ENCODE results near the gene ZRANB1.

Gene ZRANB1

DNA sequence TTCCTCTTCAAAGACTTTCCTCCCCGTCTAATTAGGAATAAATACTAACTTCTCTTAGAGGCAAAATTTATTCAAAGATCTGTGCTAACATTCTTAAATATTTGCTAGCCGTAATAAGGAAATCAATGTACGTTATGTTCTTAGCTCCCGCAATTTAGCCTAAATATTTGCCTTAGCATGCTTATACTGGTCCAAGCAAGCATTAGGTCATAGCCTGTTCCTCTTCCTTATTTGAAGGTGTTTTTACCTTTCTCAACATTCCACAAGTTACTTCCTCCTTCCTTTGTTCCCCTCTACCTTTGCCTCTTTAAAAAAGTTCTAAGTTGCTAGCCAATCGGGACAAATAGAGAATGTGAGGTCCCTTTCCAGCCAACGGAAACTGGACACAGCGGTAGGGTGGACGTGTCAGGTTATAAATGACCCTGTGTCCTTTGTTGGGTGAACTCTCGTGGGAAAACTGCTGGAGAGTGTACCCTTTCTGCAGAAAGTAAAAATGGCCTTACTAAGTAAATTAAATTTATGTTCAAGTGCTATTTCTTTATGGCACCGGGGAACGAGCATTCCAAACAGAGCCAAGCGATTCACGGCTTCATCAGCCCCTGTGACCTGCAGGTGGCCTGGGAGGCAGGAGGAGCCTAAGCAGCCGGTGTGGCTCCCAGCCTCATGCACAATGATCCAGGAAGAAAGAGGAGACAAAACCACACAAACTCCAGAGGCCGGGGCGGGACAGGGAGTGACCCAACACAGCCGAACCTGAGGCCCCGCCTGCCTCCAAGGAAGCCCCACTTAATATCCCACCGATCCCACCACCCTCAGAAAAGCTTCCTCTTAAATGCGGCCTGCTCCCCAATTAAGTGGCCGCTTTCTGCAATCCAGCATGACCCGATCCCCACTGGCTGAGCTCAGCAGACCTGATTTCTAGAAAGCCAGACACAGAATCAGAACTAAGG is 67.0 kb downstream of the ZRANB1 start:
- no peak for DNase-seq

DNA sequence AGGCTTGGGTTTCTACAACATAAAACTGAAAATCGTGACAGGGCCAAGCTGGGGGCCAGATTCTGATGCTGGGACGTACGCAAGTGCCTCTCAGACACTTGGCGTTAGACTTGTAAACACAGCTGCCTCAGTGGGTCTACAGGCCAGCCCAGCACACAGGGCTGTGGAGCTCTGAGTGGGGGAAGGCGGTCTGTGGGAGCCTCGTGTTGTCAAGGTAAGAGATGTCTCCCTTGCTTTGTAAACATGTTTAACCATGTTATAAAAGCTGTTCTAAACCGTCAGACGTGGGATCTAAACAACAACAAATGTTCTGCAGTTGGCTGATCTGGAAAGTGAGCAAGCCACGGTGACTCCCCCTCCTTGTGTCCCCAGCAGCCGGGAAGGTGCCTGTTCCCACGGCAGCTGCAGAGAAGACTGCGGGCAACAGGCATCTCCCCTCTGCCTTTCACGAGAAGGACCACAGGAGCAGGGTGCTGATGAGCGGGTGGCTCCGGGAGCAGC is 67.8 kb downstream of the ZRANB1 start:
- DNase-seq: no peak

DNA sequence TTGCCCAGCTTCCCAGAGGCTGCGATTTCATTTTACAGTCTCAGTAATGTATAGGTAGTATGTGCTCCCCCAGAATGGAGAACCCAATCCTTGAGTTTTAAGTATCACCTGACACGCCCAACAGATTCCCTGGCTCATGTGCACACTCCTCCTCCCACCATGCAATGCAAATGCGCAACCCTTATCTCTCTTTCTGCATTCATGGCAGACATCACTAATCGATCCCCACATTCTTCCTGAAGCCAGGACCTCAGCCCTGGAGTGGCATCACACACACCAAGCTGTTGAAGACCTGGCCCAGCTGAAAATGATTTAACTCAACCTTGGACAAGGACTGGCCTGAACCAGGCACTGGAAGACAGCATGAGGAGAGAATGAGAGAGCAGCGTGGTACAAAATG is 68.4 kb downstream of the ZRANB1 start:
- no peak for DNase-seq

DNA sequence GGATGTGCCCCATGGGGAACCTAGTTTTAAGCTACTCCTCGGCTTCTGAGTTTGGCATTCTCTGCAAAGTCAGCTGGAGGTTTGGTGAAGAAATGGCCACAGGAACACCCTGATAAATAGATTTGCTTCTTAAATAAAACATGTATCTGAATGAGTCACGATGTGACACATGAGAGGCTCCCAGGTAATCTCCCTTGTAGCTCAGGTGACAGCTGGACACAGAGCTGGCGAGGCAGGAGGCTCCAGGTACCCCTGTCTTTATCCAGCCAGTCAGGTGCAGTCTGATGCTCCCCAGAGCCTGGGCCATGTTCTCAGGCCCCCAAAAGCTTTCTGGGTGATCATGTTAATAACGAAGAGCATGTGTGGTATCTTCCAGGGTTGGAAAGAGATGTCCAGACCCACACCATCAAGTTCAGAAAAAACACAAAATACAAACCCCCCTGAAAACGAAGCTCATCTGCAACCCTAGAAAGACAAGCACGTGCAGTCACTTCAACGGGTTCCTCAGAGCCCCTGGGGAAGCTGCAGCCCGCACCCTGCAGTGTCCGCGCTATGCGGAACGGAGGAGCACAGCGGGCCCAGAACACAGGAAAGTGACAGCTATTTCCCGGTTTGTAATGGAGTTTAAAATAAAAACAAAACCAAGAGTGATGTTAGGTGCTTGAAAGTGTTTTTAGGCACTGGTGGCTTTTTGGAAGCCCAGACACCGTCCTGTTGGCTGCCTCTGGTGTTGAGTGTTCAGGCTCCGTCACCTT is 69.4 kb downstream of the ZRANB1 start:
- no peak for DNase-seq

DNA sequence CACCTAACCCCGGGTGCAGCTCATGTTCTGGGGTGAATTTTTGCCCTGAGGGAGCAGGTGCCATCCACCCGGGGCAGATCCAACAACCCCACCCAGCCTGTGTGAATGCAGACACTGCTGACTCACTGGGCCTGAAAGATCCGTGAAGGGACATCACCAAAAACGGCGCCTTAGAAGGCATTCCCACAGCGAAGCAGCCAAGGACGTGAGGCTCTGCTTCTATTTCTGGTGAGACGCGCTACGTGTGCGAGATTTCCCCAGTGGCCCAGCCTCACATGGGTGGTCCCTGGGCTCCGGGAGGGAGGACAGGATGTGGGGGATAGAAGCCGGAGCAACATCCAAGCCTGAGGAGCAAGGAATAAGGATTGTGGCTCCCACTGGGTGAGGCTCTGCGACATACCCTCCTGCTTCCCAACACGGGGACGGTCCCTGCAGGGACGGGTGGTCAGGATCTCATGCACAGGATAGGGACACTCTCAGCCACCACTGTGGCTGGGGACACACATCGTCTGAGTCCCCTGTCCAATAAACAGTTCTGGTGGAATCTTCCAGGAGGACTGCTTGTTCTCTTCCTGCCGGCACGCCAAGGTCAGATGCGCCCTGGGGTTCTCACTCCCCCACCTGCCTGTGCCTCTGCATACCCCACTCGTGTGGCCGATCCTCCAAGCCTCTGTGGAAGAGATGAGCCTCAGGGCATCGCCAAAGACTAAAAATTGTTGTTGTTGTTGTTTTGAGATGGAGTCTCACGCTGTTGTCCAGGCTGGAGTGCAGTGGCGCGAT is 70.2 kb downstream of the ZRANB1 start:
- DNase-seq: no peak

DNA sequence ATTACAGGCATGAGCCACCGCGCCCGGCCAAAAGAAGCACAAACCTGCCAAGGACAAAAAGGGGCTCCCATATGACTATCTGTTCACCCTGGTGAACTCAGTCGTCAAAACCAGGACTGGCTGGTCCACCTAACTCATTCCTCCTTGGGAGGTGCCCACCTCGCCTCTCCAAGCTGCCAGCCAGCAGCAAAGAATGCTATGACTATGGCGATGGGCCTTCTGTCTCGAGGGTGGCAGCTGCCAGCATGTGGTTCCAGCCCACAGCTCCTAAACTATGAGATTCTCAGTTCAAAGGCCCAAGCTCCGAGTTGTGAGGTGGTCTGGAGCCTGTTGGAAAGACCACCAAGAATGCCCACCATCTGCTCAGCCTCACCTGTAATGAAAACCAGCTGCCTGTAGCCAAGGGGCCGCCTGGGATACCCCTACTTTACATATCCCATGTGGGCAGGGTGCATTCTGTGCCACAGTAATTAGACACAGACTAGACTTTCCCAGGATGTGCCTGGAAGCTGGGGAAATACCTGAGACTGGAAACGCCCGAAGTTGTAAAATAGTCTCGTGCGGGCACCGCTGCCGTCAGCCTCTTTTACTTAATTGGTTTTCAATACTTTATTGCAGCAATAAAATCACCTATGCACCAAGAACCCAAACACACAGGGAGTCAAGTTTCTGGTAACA is 71.1 kb downstream of the ZRANB1 start:
- no peak for DNase-seq

DNA sequence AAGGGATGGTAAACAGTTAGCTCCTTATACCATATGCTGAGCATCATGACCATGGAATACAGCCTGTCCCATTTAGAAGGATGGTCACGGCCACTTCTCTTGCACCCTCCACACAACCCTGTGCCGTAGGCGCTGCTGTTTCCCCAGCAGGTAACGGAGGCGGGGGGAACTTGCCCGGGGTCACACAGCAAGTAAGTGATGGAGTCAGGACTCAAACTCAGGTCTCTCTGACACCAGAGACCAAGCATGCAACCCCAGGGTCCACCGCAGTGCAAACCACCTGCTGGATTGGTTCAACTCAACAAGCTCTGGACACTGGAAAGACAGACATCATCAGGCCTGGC is 71.6 kb downstream of the ZRANB1 start:
- no peak for DNase-seq

DNA sequence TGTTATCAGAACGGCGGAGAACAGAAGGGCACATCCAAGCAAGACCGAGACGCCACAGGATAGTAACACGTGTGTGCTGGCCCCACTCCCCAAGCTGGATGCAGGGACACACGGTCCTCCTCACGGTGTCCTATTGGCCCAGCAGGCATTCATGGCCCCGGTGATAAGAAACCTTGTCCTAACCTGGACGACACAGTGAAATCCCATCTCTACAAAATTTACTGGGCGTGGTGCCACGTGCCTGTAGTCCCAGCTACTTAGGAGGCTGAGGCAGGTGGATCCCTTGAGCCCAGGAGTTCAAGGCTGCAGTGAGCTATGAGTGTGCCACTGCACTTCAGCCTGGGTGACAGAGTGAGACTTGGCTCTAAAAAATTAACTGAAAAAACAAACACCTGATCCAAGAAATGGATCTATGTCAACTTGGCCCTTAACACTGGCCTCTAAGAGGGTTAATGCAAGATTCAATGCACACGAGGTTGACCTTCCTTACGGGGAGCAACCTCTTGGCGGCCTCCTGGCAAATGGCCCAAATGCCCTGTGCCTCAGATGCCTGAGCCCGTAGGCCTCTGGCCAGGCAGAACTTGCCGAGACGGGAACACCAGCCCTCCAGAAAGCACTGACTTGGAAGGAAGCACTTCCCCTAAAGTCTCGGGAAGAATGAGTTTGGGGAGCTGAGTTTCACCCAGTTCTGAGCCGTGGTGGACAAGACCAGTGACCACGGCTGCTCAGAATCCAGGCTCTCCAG is 72.3 kb downstream of the ZRANB1 start:
- DNase-seq: no peak

DNA sequence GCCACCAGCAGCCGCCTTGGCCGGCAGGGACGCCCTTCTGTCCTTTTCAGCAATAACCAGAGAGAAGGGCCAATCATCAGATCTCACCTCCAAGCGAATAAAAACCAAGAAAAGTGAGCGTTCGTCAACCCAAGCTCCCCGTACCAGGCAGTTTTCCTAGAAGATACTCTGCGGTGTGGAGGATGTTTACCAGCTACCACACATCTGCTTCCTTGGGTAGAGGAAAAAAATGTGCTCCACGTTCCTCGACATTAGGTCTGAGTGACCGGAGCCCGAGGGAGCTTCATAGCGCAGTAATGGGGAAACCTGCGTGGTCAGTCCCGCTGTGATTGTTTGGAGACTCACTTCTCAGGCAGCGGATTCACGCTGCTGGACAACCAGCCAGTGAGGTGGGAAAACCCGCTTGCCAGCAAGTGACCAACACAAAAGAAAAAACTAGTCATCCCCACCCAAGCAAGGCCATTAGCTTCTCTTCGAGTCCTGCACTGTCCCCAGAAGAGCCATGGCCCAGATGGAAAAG is 73.0 kb downstream of the ZRANB1 start:
- no peak for DNase-seq

DNA sequence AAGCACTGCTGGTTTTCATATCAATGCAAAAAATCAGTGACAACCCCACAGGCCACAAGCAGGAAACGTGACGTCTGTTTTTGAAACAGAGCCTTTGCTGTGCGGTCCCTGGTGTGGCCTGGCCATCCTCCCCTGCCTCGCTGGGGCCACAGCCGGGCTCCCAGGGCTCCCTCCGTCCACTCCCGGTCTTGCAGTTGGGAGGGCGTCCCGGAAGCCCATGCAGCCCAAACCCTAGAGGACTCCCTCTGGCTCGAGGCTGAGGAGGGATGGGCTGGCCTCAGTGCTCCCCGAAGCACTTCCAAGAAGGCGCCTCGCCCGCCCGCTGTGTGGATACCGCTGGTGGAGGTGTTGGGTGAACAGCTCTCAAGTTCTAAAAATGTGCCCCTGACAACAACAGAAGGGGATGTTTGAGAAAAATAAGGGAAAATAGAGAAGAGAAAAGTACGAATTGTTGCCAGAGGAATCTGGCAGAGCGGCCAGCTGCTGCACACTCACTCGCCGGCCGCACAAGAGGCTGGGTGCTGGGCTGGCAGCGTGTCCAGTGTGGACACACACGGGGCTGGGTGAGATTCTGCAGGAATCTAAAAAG is 73.5 kb downstream of the ZRANB1 start:
- no peak for DNase-seq

DNA sequence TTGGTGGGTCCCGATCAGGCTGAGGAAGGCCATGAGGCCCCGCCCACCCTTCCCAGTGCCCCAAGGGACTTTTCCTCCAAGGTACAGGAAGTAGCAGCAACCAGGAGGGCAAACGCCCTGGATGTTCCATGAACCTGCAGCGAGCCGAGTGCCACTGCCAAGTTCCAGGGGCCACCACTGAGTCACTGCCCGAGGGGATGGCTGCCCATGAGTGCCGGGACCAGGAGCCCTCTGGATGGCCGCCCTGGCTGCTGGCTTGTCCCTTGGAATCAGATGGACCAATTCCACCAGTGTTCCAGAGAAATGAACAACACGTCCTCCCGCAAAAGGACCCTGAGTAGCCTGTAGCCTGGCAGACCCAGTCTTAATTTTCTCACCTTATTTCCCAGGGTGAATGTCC is 74.2 kb downstream of the ZRANB1 start:
- DNase-seq: no peak

DNA sequence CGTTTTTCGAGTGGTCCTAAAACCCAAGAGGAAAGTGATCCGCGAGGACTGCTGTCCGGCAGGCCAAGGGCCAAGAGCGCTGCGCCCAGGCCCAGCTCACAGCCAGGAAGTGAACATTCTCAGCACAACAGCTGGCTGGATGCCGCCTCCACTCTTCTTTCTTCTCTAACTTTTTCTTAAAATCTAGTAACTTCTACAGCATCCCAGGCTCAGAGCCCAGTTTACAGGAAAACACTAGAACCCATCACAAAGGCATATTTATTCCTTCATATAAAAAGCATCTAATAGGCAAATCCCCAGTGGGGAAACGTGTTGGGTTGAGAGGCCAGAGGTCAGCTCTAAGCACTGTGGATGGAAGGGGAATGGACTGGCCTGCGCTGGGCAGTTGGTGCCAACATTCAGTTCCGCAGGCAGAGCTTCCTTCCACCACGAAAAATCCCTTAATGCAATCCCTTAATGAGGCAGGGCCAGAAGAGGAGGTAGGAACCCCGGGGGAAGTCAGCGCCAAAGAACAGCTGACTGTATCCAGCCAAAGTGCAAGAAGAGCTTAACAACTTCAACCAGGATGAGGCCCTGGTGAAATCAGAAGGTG is 74.8 kb downstream of the ZRANB1 start:
- DNase-seq: no peak

DNA sequence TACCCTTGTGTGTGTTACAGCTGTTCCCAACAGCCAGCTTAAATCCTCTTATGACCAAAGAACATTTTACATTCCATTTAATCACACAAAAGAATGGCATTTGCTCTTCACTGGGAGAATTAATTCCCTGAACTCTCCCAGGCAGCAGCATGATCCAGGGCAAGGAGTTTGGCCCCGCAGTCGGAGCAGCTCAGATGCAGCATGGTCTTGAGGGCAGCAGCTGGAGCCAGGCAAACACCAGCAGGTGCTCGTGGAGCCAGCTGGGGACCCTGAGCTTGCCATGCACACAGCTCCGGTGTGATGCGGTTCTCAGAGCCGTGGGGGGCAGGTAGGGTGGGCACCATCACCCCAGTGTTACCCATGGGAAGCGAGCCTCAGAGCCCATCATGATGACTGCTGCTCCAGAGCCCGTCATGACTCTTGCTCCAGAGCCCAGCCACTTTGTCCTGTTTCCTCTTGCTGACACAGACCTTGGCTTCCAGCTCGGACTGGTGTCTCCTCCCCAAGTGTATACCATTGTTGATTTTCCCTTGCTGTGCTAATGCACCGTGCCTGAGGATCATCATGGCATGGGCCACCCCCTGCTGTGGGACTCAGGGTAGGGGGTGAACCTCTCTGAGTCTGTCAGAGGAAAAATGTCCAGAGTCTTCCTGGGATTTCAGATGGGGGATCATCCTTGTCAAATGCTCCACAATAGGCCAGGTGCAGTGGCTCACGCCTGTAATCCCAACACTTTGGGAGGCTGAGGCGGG is 75.8 kb downstream of the ZRANB1 start:
- DNase-seq: no peak

DNA sequence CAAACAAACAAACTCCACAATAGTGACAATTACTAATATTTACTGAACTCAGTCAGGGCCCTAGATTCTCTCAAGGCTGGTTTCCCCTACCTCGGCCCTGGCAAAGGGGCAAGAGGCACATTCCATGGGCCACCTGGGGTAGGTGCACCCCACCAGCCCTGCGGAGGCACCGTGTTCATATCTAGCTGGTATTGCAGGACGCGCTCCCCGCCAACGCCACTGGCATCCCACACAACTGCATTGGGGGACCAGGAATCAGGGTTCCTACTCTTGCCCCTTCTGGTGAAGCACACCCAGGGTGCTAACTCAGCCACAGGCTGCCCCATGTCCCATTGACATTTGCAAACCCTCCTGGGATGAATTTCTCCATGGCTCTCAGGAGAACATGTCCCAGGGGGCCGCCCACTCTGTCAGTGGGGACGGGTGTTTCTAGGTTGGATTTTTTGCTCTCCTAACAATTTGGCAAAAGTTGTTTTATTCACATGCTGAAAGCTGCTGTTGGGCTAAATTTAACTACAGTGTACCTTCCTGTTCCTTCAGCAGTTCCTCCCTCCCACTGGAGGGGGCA is 76.7 kb downstream of the ZRANB1 start:
- DNase-seq: no peak

DNA sequence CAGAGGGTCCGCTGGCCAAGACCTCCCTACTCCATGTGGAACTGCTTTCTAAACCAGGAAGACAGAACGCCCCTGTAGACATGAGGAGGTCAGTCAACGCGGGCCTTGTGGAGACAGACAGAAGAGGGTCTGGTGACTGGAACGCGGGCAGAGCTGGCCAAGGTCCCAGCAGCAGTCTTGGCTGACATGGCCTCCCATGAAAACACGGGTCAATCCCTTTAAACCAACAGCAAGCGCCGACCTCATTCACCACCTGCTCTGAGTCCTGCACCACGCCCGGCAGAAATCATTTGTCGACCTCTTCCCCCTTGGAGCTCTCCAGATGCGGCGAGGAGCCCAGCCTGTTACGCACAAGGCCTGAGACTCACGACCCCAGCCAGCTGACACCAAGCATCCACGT is 78.5 kb downstream of the ZRANB1 start:
- DNase-seq: no peak

DNA sequence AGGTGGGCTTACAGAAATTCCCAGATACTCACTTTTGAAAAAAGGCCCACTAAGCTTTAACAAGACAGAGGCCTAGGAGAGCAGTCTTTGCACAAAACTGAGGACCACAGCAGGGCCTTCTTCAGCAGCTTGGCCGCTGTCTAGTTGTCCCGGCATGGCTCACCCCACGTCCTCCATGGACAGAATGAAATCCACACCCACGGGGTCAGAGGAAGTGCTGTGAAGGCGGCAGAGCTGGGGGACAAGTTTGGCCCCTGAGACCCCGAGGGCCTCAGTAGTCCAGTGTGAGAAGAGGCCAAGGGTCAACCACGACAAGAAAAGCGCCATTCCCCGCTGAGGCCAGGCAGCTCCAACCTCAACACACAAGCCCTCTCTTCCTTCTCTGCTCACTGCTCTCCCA is 78.9 kb downstream of the ZRANB1 start:
- DNase-seq: no peak

DNA sequence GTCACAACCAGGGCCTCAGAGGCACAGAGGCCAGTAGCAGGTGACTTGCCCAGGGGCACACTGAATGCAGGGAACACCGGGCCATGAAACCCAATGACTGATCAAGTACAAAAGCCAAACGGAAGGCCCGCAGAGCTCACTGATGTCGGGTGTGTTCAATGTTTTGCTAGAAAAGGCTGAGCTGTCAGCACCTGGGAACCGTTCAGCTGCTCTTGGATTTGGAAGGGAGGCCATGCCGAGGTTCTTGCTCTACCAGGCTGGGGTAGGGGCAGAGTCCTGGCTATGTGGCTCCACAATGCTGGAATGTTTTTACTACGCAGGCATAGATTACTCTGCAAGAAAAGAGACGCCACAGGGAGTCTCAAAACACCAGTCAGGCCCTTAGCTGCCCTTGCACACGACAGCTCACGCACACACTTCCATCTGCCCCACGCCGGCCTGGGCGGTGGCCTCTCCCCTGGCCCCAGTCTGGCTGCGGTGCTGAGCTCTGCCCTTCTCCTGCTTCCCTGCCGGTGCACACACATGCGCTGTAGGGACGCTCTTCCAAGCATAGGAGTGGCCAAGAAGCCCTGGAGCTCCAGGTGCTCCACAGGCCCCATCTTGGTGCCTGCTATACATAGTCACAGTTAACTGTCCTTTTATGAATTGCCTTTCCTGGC is 79.9 kb downstream of the ZRANB1 start:
- DNase-seq: no peak

DNA sequence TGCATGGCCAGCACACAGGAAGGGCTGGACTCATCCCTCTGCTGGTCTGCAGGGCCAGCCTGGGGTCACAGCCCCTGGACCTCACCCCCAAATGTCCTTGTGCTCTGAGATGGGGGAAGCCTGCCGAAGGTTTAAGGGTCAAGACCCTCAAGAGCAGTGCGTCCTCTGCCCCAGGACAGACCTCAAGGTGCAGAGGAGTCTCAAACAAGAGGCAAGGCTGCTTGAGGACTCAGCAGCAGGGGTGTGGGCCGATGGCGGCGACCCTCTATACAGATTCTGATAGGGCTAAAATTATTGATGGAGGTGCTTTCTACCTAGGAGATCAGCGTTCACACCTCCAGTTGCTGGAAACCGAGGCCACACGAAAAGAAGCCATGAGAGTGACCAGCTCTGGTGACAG is 80.7 kb downstream of the ZRANB1 start:
- DNase-seq: no peak

DNA sequence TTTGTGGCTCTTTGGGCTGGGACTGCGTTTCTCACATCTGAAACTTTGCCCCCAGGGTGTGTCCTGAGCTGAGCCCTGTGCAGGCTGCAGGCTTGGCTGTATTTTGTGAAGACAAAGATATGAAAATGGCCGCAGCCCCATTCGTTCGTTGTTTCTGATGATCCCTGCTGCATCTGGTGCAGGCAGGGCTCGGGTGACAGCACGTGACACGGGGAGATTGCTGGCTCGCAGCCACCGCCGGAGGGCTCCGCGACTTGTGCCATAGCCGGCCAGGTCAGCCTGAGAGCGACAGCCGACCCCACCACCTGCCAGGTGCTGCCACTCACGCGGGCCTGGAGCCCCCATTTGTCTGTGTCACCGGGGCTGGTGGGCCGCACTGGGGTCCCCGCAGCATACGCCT is 81.3 kb downstream of the ZRANB1 start:
- no peak for DNase-seq
